ENCODE data around the gene FOXL3. TPM values are rescaled to one million over a fixed set of nuclear protein-coding genes. Genes with fewer than 3 reads are reported as not detected.

The FOXL3 gene
- total and polyA plus RNA-seq, 4 donors: not detected

- no peak for TF ChIP-seq CTCF (IDR thresholded peaks at IDR 0.05; ENCODE audit: control extremely low read depth, extremely low read depth)
- no peak overlapping the region for H3K4me3 ChIP-seq
- no peak overlapping the region for H3K27ac ChIP-seq (ENCODE audit: low read depth in 1 of 2, low read length in 1 of 2)
- no peaks in the 10 kb centered on the region for H3K27me3 ChIP-seq (ENCODE audit: control insufficient read depth in 3 of 3, insufficient read depth in 3 of 3, low read length in 2 of 3)
- no peak for ATAC-seq (ENCODE audit: insufficient read depth, low FRiP score)
- H3K36me3 ChIP-seq (ENCODE audit: control insufficient read depth in 4 of 4, insufficient read depth in 4 of 4, low read length in 4 of 4): peaks cover 4 to 63% (median 19%) of the 10 kb centered on the region in 4 donors
- no peaks in the 10 kb centered on the region for H3K4me1 ChIP-seq (ENCODE audit: control insufficient read depth in 5 of 5, insufficient read depth in 5 of 5, low read length in 5 of 5)
- H3K9ac ChIP-seq (ENCODE audit: insufficient read depth in 1 of 2, low read length in 2 of 2): no peak overlapping the region
- DNase-seq: no peak
- H3K9me3 ChIP-seq (ENCODE audit: control insufficient read depth in 4 of 4, insufficient read depth in 3 of 4, low read length in 3 of 4): peaks cover 0 to 6% (median 0%) of the 10 kb centered on the region in 4 donors
- WGBS, 2 donors: 93 to 97% methylated on average over 43 to 44 of the region's 44 CpGs
These were observed 34.1 kb upstream of the FOXL3 start for GRCh38 chr7:255721-256361.

GRCh38 chr7:256461-256940 lies 33.5 kb upstream of the FOXL3 start:
- no peak for TF ChIP-seq CTCF (IDR thresholded peaks at IDR 0.05; ENCODE audit: control extremely low read depth, extremely low read depth)
- peaks cover 4 to 64% (median 23%) of the 10 kb centered on the region in 4 donors for H3K36me3 ChIP-seq (ENCODE audit: control insufficient read depth in 4 of 4, insufficient read depth in 4 of 4, low read length in 4 of 4)
- ATAC-seq (ENCODE audit: insufficient read depth, low FRiP score) (no peak), DNase-seq (no peak)
- peaks cover 0 to 6% (median 0%) of the 10 kb centered on the region in 4 donors for H3K9me3 ChIP-seq (ENCODE audit: control insufficient read depth in 4 of 4, insufficient read depth in 3 of 4, low read length in 3 of 4)
- H3K4me3 ChIP-seq: no peak overlapping the region
- H3K27me3 ChIP-seq (ENCODE audit: control insufficient read depth in 3 of 3, insufficient read depth in 3 of 3, low read length in 2 of 3): no peaks in the 10 kb centered on the region
- no peak overlapping the region for H3K9ac ChIP-seq (ENCODE audit: insufficient read depth in 1 of 2, low read length in 2 of 2)
- H3K4me1 ChIP-seq (ENCODE audit: control insufficient read depth in 5 of 5, insufficient read depth in 5 of 5, low read length in 5 of 5): no peaks in the 10 kb centered on the region
- 95 to 98% methylated on average over 34 to 38 of the region's 38 CpGs for WGBS, 2 donors
- H3K27ac ChIP-seq (ENCODE audit: low read depth in 1 of 2, low read length in 1 of 2): no peak overlapping the region

GRCh38 chr7:256981-257646 lies 32.9 kb upstream of the FOXL3 start:
- no peak for TF ChIP-seq CTCF (IDR thresholded peaks at IDR 0.05; ENCODE audit: control extremely low read depth, extremely low read depth)
- peaks cover 4 to 60% (median 25%) of the 10 kb centered on the region in 4 donors for H3K36me3 ChIP-seq (ENCODE audit: control insufficient read depth in 4 of 4, insufficient read depth in 4 of 4, low read length in 4 of 4)
- no peak overlapping the region for H3K9ac ChIP-seq (ENCODE audit: insufficient read depth in 1 of 2, low read length in 2 of 2)
- no peak overlapping the region for H3K27ac ChIP-seq (ENCODE audit: low read depth in 1 of 2, low read length in 1 of 2)
- DNase-seq (no peak), ATAC-seq (ENCODE audit: insufficient read depth, low FRiP score) (no peak)
- H3K27me3 ChIP-seq (ENCODE audit: control insufficient read depth in 3 of 3, insufficient read depth in 3 of 3, low read length in 2 of 3): no peaks in the 10 kb centered on the region
- WGBS, 2 donors: 94 to 96% methylated on average over 29 of the region's 29 CpGs
- H3K4me1 ChIP-seq (ENCODE audit: control insufficient read depth in 5 of 5, insufficient read depth in 5 of 5, low read length in 5 of 5): no peaks in the 10 kb centered on the region
- H3K9me3 ChIP-seq (ENCODE audit: control insufficient read depth in 4 of 4, insufficient read depth in 3 of 4, low read length in 3 of 4): peaks cover 0 to 8% (median 0%) of the 10 kb centered on the region in 4 donors
- H3K4me3 ChIP-seq: no peak overlapping the region
